Subcutaneous preadipocyte (primary cell): ENCODE measurements around the gene GOSR2. TPM values are rescaled to one million over a fixed set of nuclear protein-coding genes. Genes with fewer than 3 reads are reported as not detected.

Source experiments
- small RNA-seq: library from RNA; depleted of rRNA; stranded (forward); fragments of <200 nt; gene quantifications from one replicate; pipeline ENCODE3, GENCODE V24; 2012
- total RNA-seq: library from RNA; depleted of rRNA; stranded (reverse); fragments of >200 nt; gene quantifications from 2 replicates; pipeline ENCODE4 v1.2.3, GENCODE V29; 2012

The GOSR2 gene
- total RNA-seq: 31.6 and 37.5 TPM in 2 replicates

GRCh38 chr17:46922804-46923635 lies at the start of gene GOSR2:
Gene GOSR2, plus strand, starts transcription at chr17:46923160. Its CDS starts 33 bp downstream, at chr17:46923193.

GRCh38 chr17:46979147-46979863 lies 56.3 kb downstream of the GOSR2 start, which contains the start of gene RPRML:
Gene RPRML, minus strand, starts transcription at chr17:46979253. Its CDS starts 246 bp downstream, at chr17:46979007.

Small RNA genes within 50 kb of the gene (small RNA-seq; reads per million reads assigned to genes)
- gene MIR5089: not detected
- not detected for gene RNU6ATAC3P

Other genes with a start within 250 kb of the GOSR2 start
- gene WNT3, start 104.5 kb upstream of the GOSR2 start, total RNA-seq: 0.37 and 0.39 TPM in 2 replicates
- gene WNT9B, start 71.6 kb upstream of the GOSR2 start, total RNA-seq: not detected in 2 replicates
- not detected in 2 replicates for gene RPRML, start 56.1 kb downstream of the GOSR2 start, total RNA-seq